HepG2 (cell line): ENCODE measurements around the gene RASL12. TPM values are rescaled to one million over a fixed set of nuclear protein-coding genes. Genes with fewer than 3 reads are reported as not detected.

ENCODE experiments used
- BHLHE40 ChIP-seq: IDR thresholded peaks from 2 replicates; pipeline ENCODE4 v1.6.1; 2011; ENCODE audit warnings: low read length, improper control_type of control experiment
- FOXA1 ChIP-seq, 2 experiments: fragments of 450-650 bp in 1 of 2; sonication (generic) in 1 of 2; formaldehyde crosslinking in 1 of 2; IDR thresholded peaks; 2 replicates each; pipeline versions ENCODE4 v1.4.0 to v1.6.1; 2016 to 2020; ENCODE audit warnings: missing genetic modification reagents in 1 of 2
- GMEB2 ChIP-seq: IDR thresholded peaks from 2 replicates; pipeline ENCODE4 v1.6.1; 2016; ENCODE audit warnings: missing biosample characterization, missing genetic modification reagents, low read depth
- GTF2F1 ChIP-seq: fragments of 150-350 bp; IDR thresholded peaks from 2 replicates; pipeline ENCODE4 v1.6.1; 2014; ENCODE audit warnings: low read length
- HBP1 ChIP-seq: IDR thresholded peaks from 2 replicates; pipeline ENCODE4 v1.6.1; 2016; ENCODE audit warnings: low read depth, control low read depth
- MED8 ChIP-seq: sonication (generic); formaldehyde crosslinking; IDR thresholded peaks from 2 replicates; pipeline ENCODE4 v1.8.1; 2023; ENCODE audit warnings: mild to moderate bottlenecking, missing genetic modification reagents; ENCODE audit not compliant: insufficient replicate concordance
- NCOA2 ChIP-seq: sonication (generic); formaldehyde crosslinking; IDR thresholded peaks from 2 replicates; pipeline ENCODE4 v1.8.0; 2022; ENCODE audit warnings: inconsistent platforms
- SOX6 ChIP-seq, 2 experiments: fragments of 450-650 bp in 1 of 2; sonication (generic) in 1 of 2; formaldehyde crosslinking in 1 of 2; IDR thresholded peaks; 2 replicates each; pipeline versions ENCODE4 v1.4.0 to v1.6.1; 2017 to 2020; ENCODE audit warnings: antibody characterized with exemption in 1 of 2, mild to moderate bottlenecking in 1 of 2, missing genetic modification reagents in 1 of 2
- U2AF2 ChIP-seq: fragments of 200-400 bp; formaldehyde crosslinking; IDR thresholded peaks from 2 replicates; pipeline ENCODE4 v1.6.1; 2017; ENCODE audit warnings: low read depth, mild to moderate bottlenecking, low read length
- ZBTB8A ChIP-seq: sonication (generic); formaldehyde crosslinking; IDR thresholded peaks from 2 replicates; pipeline ENCODE4 v1.4.0; 2020; ENCODE audit warnings: mild to moderate bottlenecking, low read depth, missing genetic modification reagents, borderline replicate concordance
- ZMAT3 ChIP-seq: sonication (generic); formaldehyde crosslinking; conservative IDR thresholded peaks from 2 replicates; pipeline ENCODE4 v1.7.0; 2021; ENCODE audit warnings: missing genetic modification reagents
- ZNF383 ChIP-seq: sonication (generic); formaldehyde crosslinking; IDR thresholded peaks from 2 replicates; pipeline ENCODE4 v1.4.0; 2020; ENCODE audit warnings: missing genetic modification reagents, mild to moderate bottlenecking, borderline replicate concordance
- ZNF546 ChIP-seq: sonication (generic); formaldehyde crosslinking; conservative IDR thresholded peaks from 2 replicates; pipeline ENCODE4 v1.8.1; 2023; ENCODE audit warnings: mild to moderate bottlenecking, missing genetic modification reagents
- ZNF589 ChIP-seq: sonication (generic); formaldehyde crosslinking; conservative IDR thresholded peaks from 2 replicates; pipeline ENCODE4 v1.8.0; 2022; ENCODE audit warnings: mild to moderate bottlenecking, moderate library complexity, missing genetic modification reagents
- ZNF614 ChIP-seq: IDR thresholded peaks from 2 replicates; pipeline ENCODE4 v1.6.1; 2018; ENCODE audit warnings: missing biosample characterization, missing genetic modification reagents, inconsistent platforms, borderline replicate concordance
- ZNF782 ChIP-seq: sonication (generic); formaldehyde crosslinking; IDR thresholded peaks from 2 replicates; pipeline ENCODE4 v1.4.0; 2020; ENCODE audit warnings: missing genetic modification reagents, mild to moderate bottlenecking, borderline replicate concordance
- ZNF83 ChIP-seq: sonication (generic); formaldehyde crosslinking; IDR thresholded peaks from 2 replicates; pipeline ENCODE4 v1.4.0; 2020; ENCODE audit warnings: missing genetic modification reagents, mild to moderate bottlenecking, borderline replicate concordance
- polyA plus RNA-seq, 8 experiments: library from polyadenylated mRNA; depleted of rRNA in 3 of 8; stranded (reverse) in 7 of 8; unstranded in 1 of 8; fragments of >200 nt; fragmentation: Illumina TruSeq in 4 of 8; extraction: Trizol in 4 of 8; gene quantifications; 2 replicates each; pipeline versions ENCODE4 v1.2.1 to v1.2.3, GENCODE V29; 2011 to 2016; ENCODE audit warnings: low read depth in 4 of 8, missing spikeins in 1 of 8, mixed read lengths in 1 of 8; ENCODE audit not compliant: insufficient read depth in 1 of 8
- total RNA-seq, 5 experiments: library from RNA; depleted of rRNA; stranded (reverse); fragments of >200 nt; fragmentation: Illumina TruSeq; extraction: Trizol; gene quantifications; 2 replicates each; pipeline ENCODE4 v1.2.3, GENCODE V29; 2016; ENCODE audit warnings: low read depth in 1 of 5
- TF ChIP-seq, protein P1 (sequence below): sonication (generic); formaldehyde crosslinking; IDR thresholded peaks from 2 replicates; pipeline ENCODE4 v1.4.0; 2020; ENCODE audit warnings: missing genetic modification reagents
- TF ChIP-seq, protein P2 (sequence below): sonication (generic); formaldehyde crosslinking; IDR thresholded peaks from 2 replicates; pipeline ENCODE4 v1.5.0; 2020; ENCODE audit warnings: missing genetic modification reagents, mild to moderate bottlenecking, borderline replicate concordance
- TF ChIP-seq, protein P3 (sequence below): sonication (generic); formaldehyde crosslinking; IDR thresholded peaks from 2 replicates; pipeline ENCODE4 v1.5.1; 2020; ENCODE audit warnings: mild to moderate bottlenecking, missing genetic modification reagents, borderline replicate concordance

The RASL12 gene
- total and polyA plus RNA-seq, 2 of the 13 experiments (the other 11 are each of a cell fraction or from before 2014, with no cell fraction given), result 0.16 to 0.55 TPM

GRCh38 chr15:65054333-65055200 is 13.2 kb downstream of the RASL12 start (continued):
- TF ChIP-seq, protein P1, sequence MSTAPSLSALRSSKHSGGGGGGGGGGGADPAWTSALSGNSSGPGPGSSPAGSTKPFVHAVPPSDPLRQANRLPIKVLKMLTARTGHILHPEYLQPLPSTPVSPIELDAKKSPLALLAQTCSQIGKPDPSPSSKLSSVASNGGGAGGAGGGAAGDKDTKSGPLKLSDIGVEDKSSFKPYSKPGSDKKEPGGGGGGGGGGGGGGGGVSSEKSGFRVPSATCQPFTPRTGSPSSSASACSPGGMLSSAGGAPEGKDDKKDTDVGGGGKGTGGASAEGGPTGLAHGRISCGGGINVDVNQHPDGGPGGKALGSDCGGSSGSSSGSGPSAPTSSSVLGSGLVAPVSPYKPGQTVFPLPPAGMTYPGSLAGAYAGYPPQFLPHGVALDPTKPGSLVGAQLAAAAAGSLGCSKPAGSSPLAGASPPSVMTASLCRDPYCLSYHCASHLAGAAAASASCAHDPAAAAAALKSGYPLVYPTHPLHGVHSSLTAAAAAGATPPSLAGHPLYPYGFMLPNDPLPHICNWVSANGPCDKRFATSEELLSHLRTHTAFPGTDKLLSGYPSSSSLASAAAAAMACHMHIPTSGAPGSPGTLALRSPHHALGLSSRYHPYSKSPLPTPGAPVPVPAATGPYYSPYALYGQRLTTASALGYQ (CRISPR knock-in tag), result no peak
- TF ChIP-seq GTF2F1 (no peak), ZMAT3 (CRISPR knock-in tag) (no peak), SOX6 (IDR thresholded peaks at IDR 0.05) (no peak), SOX6 (CRISPR knock-in tag; IDR thresholded peaks at IDR 0.05) (peak; percentile 40; the same call in 1 of the 2 replicates), U2AF2 (no peak), ZNF782 (no peak), ZNF83 (CRISPR knock-in tag) (no peak), FOXA1 (IDR thresholded peaks at IDR 0.05) (no peak), FOXA1 (CRISPR knock-in tag; IDR thresholded peaks at IDR 0.05) (peak; percentile 42; the same call in 1 of the 2 replicates), ZBTB8A (CRISPR knock-in tag) (no peak), MED8 (no peak), GMEB2 (CRISPR knock-in tag) (no peak), NCOA2 (CRISPR knock-in tag) (peak; percentile 52; the same call in 1 of the 2 replicates), ZNF614 (CRISPR knock-in tag) (0 out of 2 replicates have a peak, but pooled peaks have one; percentile 54), ZNF589 (CRISPR knock-in tag) (no peak; the same call in 1 of the 2 replicates), ZNF383 (CRISPR knock-in tag) (0 out of 2 replicates have a peak, but pooled peaks have one; percentile 22), ZNF546 (CRISPR knock-in tag) (no peak), BHLHE40 (no peak), HBP1 (CRISPR knock-in tag) (no peak)
- TF ChIP-seq, protein P2, sequence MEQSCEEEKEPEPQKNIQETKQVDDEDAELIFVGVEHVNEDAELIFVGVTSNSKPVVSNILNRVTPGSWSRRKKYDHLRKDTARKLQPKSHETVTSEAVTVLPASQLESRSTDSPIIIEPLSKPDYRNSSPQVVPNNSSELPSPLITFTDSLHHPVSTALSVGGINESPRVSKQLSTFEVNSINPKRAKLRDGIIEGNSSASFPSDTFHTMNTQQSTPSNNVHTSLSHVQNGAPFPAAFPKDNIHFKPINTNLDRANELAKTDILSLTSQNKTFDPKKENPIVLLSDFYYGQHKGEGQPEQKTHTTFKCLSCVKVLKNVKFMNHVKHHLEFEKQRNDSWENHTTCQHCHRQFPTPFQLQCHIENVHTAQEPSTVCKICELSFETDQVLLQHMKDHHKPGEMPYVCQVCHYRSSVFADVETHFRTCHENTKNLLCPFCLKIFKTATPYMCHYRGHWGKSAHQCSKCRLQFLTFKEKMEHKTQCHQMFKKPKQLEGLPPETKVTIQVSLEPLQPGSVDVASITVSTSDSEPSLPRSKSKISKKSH, result no peak
- TF ChIP-seq, protein P3, sequence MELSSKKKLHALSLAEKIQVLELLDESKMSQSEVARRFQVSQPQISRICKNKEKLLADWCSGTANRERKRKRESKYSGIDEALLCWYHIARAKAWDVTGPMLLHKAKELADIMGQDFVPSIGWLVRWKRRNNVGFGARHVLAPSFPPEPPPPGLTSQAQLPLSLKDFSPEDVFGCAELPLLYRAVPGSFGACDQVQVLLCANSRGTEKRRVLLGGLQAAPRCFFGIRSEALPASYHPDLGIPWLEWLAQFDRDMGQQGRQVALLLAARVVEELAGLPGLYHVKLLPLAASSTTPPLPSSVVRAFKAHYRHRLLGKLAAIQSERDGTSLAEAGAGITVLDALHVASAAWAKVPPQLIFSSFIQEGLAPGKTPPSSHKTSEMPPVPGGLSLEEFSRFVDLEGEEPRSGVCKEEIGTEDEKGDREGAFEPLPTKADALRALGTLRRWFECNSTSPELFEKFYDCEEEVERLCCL (CRISPR knock-in tag), result no peak
